ENCODE measurements around the gene EHD1. TPM values are rescaled to one million over a fixed set of nuclear protein-coding genes. Genes with fewer than 3 reads are reported as not detected.

EHD1 gene
- total RNA-seq, 1 experiment from 2014 or later, result 110 TPM

- ChIA-PET POLR2A (ENCODE audit: unreplicated experiment) (no interaction called here), CTCF (interaction anchor here (0.5 to 1.5 kb wide), 5 partner anchors 22 to 40 kb away, joined by 3 to 13 read pairs (median 5); no protein-coding TSS in a partner anchor)
- Histone ChIP-seq H3F3A (ENCODE audit: insufficient read depth, low read depth) (peaks cover 29% of the 10 kb centered on the region; the same call in 1 of the 2 replicates), H3K9me2 (ENCODE audit: insufficient read depth) (no peaks in the 10 kb centered on the region), H3K4me3 (no peak overlapping the region), H2AFZ (no peak overlapping the region), H3K36me3 (ENCODE audit: low read depth) (no peaks in the 10 kb centered on the region), H3K27ac (no peak overlapping the region), H4K20me1 (ENCODE audit: insufficient read depth) (no peaks in the 10 kb centered on the region), H3K4me2 (peak overlapping the region; percentile 76; the same call in 1 of the 2 replicates), H3K79me2 (ENCODE audit: low read depth) (no peaks in the 10 kb centered on the region), H3K27me3 (ENCODE audit: insufficient read depth, low read depth) (no peaks in the 10 kb centered on the region), H3K9me3 (ENCODE audit: insufficient read depth, low read depth) (no peaks in the 10 kb centered on the region), H3K4me1 (replicated peaks; ENCODE audit: insufficient read depth) (peaks cover 24% of the 10 kb centered on the region)
- BruUV-seq (replicated peaks), result no TSS peak
- TF ChIP-seq CTCF (conservative IDR thresholded peaks at IDR 0.05) (no peak), EZH2 (IDR thresholded peaks at IDR 0.05; ENCODE audit: low read depth) (no peak)
- intact Hi-C loops (cut with micrococcal nuclease; ENCODE audit: unreplicated experiment), result no loop called here
- DNase-seq, result no peak
Measured at GRCh38 chr11:64887234-64887756, 8.9 kb upstream of the EHD1 start.

- no peak overlapping the region for H3K4me3 ChIP-seq
- ChIA-PET CTCF (no interaction called here), POLR2A (ENCODE audit: unreplicated experiment) (interaction anchor here (0.5 to 0.6 kb wide), 3 partner anchors 15 to 639 kb away, joined by 3 read pairs; partner anchors contain the start of gene PPP1R14B)
- H3K4me1 ChIP-seq (replicated peaks; ENCODE audit: insufficient read depth), result peaks cover 24% of the 10 kb centered on the region
- DNase-seq, result no peak
- BruUV-seq (replicated peaks), result no TSS peak
- H3K36me3 ChIP-seq (ENCODE audit: low read depth), result no peaks in the 10 kb centered on the region
- H3K4me2 ChIP-seq, result peak overlapping the region; percentile 9
- TF ChIP-seq CTCF (conservative IDR thresholded peaks at IDR 0.05) (no peak), EZH2 (IDR thresholded peaks at IDR 0.05; ENCODE audit: low read depth) (no peak)
- no peaks in the 10 kb centered on the region for H4K20me1 ChIP-seq (ENCODE audit: insufficient read depth)
- H3F3A ChIP-seq (ENCODE audit: insufficient read depth, low read depth), result peaks cover 31% of the 10 kb centered on the region; the same call in 1 of the 2 replicates
- no peak overlapping the region for H3K27ac ChIP-seq
- H3K9me3 ChIP-seq (ENCODE audit: insufficient read depth, low read depth), result no peaks in the 10 kb centered on the region
- H2AFZ ChIP-seq, result no peak overlapping the region
- no peaks in the 10 kb centered on the region for H3K79me2 ChIP-seq (ENCODE audit: low read depth)
- intact Hi-C loops (cut with micrococcal nuclease; ENCODE audit: unreplicated experiment), result no loop called here
- no peaks in the 10 kb centered on the region for H3K27me3 ChIP-seq (ENCODE audit: insufficient read depth, low read depth)
- no peaks in the 10 kb centered on the region for H3K9me2 ChIP-seq (ENCODE audit: insufficient read depth)
Measured at GRCh38 chr11:64885367-64886286, 7.2 kb upstream of the EHD1 start.

- Histone ChIP-seq H3K36me3 (ENCODE audit: low read depth) (no peaks in the 10 kb centered on the region), H3K4me1 (replicated peaks; ENCODE audit: insufficient read depth) (peaks cover 26% of the 10 kb centered on the region), H3K9me3 (ENCODE audit: insufficient read depth, low read depth) (no peaks in the 10 kb centered on the region), H3F3A (ENCODE audit: insufficient read depth, low read depth) (peaks cover 25% of the 10 kb centered on the region; the same call in 1 of the 2 replicates), H3K4me2 (no peak overlapping the region), H3K4me3 (no peak overlapping the region), H4K20me1 (ENCODE audit: insufficient read depth) (no peaks in the 10 kb centered on the region), H3K27ac (no peak overlapping the region), H3K79me2 (ENCODE audit: low read depth) (peaks cover 9% of the 10 kb centered on the region), H2AFZ (no peak overlapping the region), H3K9me2 (ENCODE audit: insufficient read depth) (no peaks in the 10 kb centered on the region), H3K27me3 (ENCODE audit: insufficient read depth, low read depth) (no peaks in the 10 kb centered on the region)
- ChIA-PET POLR2A (ENCODE audit: unreplicated experiment) (no interaction called here), CTCF (interaction anchor here (0.6 kb wide), 1 partner anchor 49 kb away, joined by 3 read pairs; no protein-coding TSS in a partner anchor)
- no TSS peak for BruUV-seq (replicated peaks)
- no peak for DNase-seq
- TF ChIP-seq CTCF (conservative IDR thresholded peaks at IDR 0.05) (no peak), EZH2 (IDR thresholded peaks at IDR 0.05; ENCODE audit: low read depth) (no peak)
- intact Hi-C loops (cut with micrococcal nuclease; ENCODE audit: unreplicated experiment), result no loop called here
Measured at GRCh38 chr11:64884019-64884418, 5.6 kb upstream of the EHD1 start.

All from PC-9 (cell line).